HG03095 (cell line): ENCODE data around the gene DOK1.

Experiments
- ATAC-seq: cut with Tn5 transposase; IDR thresholded peaks from one replicate; pipeline ENCODE4 v1.9.1; 2021; ENCODE audit warnings: moderate library complexity; ENCODE audit not compliant: unreplicated experiment

Gene DOK1

GRCh38 chr2:74553892-74554819 is at the start of gene DOK1, which contains the start of gene LOXL3:
DOK1 (plus strand) TSS chr2:74554720; CDS start chr2:74554755, 35 bp downstream.
LOXL3 (minus strand) TSS chr2:74553942; CDS start chr2:74552634, 1,308 bp downstream.
- peak; percentile 42 for ATAC-seq

DNA sequence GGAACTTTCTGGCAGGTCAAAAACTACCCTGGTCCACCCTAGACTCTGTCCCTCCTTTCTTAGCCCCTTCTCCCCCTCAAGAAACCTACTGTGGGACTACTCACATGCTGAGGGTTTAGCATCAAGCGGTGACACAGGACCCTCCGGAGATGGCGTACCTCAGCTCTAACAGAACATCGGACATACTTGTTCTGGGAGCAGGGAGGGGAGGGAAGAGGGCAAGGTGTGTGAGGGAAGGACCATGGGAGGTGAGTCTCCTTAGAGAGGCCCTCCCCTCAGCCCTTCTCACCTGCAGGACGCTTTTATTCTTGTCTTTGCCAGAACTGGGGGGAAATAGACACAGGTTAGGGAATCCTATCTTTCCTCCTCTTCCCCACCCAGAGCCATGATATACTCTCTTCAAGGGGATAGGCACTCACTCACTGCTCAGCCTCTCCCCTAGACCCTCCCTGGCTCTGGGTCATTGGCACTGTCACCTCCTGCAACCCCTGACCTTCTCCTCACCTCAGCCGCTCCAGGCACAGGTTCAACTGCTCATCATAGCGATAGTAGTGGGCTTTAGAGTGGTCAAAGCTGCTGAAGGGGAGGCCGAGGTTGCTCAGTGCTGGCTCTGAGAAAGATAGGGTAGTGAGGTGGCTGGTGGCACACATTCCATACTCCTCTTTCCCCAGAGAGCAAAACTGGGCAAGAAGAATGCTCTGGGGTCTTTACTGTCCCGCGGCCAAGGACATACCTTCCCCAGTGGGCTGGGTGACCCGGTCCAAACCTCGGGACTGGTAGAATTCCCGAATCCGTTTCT is 48.9 kb upstream of the DOK1 start:
- no peak for ATAC-seq

DNA sequence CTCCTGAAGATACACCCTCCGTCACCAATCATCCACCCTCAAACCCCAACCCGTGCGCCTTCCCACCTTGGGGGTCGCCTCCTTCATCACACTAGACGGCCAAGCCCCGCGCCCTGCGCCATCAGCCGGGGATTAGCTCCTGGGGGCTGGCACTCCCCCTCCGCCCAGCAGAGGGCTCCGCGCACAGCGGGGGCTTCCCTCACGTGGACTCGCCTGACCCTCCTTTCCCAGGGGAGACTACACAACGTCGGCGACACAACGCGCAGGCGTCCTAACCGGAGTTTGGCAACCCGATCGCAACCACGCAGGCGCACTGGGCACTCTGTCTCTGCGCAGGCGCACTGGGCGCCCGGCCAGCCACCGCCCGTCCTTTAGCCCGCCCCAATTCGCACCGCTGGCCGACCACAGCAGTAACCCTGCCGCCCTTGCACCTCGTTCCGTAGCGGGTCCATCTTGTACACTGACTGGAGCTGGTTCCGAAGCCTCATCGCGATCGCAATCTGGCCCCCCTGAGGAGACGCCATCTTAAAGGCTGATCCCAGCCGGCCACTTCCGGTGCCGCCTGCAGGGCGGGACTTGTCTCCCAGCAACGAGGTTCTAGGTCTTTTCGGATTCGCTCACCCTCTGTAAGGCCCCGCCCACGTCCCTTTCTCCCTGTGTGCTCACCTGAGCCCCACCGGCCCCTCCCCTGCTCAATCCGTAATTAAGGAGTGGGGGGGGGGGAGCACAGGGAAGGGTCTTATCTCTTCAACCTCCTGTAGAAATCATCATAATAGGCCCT is 47.2 kb upstream of the DOK1 start, which contains the start of gene PCGF1:
TSS of gene PCGF1 (minus strand) at position 551 of the 781 bp plus-strand sequence. CDS start at position 524, 27 bp downstream.
- ATAC-seq, result peak; percentile 84

DNA sequence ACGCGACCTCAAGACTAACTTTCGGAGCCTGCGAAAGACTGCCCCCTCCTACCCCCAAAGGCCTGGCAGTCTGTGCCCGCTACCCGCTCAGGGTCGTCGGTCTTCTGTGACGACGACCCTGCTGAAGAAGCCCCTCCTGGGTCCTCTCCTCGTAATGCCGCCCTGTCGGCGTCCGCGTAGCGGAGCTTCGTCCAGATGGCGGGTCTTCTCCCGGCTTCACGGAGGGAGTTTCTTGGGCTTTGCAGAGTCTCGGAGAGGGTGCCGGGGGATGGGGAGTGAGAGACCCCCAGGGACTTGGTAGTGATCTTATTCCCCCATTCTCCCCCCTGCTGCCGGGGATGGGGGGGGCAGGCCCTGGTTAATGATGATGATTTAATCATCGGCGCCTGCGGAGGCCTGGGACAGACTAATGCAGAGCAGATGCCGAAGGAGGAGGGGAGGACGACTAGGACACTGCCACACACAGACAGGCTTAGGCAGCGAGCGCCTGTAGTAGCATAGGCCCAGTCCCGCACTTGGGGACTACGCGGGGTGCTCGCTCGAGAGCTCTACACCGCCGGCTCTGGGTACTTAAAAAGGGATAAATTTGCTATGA is 46.5 kb upstream of the DOK1 start:
- ATAC-seq, result no peak

DNA sequence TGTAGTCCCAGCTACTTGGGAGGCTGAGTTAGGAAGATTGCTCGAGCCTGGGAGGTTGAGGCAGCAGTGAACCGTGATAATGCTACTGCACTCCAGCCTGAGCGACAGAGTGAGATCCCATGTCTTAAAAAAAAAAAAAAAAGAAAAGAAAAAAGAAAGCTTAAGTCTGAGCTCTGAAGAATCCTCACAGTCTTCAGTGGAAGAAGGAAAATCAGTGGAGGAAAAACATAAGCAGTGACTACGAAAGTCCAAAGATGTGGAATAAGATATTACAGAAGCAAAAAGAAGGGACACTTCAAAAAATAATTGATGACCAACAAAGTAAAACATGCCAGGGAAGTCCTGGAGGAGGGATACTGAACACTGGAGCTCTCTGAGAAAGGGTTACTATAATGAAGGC is 44.2 kb upstream of the DOK1 start:
- ATAC-seq, result no peak

GRCh38 chr2:74511104-74511989 is 43.2 kb upstream of the DOK1 start:
- ATAC-seq, result no peak

GRCh38 chr2:74512744-74513604 is 41.5 kb upstream of the DOK1 start:
- no peak for ATAC-seq

DNA sequence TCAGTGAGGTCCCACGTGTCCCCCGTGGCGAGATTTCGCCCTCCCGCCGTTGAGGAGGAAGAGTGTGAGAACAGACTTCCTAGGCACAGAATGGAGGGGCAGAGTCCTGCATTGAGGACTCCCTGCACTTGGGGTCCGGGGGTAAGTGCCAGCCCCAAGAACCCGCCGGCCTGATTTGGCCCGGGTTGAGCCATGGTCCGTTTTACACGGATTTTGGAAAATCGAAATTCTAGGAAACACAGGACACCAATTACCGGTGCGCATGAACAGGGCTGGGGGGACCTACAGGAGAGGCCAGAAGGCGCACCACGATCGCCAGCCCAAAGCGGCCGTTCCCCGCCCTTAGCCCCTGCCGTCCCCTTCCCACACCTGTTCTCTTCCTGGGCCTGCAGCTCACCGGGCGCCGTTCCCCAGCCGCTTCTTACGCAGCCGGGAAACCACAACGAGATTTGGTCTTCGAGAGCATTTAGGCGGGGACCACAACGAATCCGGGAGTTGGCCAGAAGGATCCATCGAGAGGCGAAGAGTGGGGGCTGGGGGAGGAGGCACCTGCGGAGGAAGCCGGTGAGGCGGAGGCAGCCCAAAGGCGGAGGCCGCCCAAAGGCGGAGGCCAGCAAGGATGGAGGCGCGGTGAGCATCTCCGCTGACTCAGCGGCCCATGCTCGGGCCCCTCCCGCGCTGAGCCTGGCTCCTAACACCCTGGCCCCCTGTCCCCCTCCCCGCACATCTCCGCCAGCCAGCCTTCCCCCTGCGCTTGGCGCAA is 40.7 kb upstream of the DOK1 start:
- ATAC-seq, result no peak

DNA sequence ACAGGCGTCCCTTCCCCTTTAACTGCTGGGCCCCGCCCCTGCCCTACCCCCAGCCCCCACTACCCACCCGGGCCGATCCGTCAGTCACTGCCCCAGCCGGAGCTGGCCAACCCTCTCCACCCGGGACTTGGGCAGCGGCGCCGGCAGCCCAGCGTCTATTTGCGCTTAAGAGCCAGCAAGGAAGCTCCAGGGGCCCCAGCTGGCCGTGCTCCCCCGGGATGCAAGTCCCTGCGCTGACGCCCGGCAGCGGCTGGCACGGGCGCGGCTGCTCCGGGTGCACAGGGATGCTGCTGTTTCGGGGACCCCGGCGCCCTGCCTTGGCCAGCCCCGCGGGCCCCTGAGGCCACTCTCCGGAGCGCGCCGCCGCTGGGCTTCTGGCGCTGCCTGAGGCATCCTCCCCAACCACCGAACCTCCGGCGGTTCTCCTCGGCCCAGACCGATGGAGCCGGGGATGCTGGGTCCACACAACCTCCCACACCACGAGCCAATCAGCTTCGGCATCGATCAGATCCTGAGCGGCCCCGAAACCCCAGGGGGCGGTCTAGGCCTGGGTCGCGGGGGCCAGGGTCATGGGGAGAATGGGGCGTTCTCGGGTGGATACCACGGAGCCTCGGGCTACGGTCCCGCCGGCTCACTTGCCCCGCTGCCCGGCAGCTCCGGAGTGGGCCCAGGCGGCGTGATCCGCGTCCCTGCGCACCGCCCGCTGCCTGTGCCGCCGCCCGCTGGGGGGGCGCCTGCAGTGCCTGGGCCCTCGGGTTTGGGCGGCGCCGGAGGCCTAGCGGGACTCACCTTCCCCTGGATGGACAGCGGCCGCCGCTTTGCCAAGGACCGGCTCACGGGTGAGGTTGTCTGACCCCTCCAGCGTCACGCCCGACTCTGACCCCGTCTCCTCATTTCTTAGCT is 39.9 kb upstream of the DOK1 start, which contains the start of gene TLX2:
TSS of gene TLX2 (plus strand) at position 83 of the 903 bp plus-strand sequence. CDS start at position 440, 357 bp downstream.
- ATAC-seq, result no peak

DNA sequence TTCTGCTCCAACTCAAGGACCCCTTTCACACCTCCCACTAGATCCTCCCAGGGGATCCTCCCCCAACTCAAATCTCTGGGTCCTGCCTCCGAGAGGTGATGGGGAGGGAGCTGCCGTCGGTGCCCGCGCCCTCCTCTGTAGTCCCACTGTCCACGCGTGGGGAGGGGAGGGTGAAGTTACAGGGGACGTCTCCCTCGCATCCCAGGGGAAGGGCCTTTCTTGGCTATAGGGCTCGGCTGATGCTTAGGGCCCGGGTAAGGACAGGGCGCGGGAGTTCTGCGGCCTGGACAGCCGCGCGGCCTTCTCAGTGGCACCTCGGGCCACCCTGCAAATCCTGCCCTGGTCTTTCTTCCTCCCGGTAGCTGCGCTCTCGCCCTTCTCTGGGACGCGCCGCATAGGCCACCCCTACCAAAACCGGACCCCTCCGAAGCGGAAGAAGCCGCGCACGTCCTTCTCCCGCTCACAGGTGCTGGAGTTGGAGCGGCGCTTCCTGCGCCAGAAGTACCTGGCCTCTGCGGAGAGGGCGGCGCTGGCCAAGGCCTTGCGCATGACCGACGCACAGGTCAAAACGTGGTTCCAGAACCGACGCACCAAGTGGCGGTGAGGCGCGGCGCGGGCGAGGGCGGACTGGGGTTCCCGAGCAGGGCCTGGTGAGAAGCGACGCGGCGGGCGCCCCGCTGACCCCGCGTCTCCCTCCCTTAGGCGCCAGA is 39.1 kb upstream of the DOK1 start:
- no peak for ATAC-seq

DNA sequence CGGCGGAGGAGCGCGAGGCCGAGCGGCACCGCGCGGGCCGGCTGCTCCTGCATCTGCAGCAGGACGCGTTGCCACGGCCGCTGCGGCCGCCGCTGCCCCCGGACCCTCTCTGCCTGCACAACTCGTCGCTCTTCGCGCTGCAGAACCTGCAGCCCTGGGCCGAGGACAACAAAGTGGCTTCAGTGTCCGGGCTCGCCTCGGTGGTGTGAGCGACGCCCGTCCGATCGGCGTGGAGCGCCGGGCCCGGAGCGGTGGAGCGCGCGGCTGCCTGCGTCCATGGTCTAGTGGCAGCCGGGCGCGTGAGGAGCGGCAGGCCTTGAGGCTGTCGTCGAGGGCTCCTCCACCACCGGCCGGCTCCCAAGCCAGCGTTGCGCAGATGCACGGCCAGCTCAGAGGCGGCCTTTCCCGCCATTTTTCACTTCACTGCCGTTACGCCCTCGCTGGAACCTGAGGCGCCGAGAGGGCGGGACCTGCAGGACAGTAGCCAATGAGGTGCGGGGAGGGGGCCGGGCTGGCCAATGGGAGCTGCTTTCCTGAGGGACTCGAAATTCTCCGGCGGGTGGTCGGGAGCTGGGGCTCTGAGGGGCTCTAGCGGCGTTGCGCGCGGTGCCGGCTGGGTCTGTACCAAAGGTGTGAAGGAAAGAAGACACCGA is 38.4 kb upstream of the DOK1 start:
- no peak for ATAC-seq

GRCh38 chr2:74516650-74517049 is 37.9 kb upstream of the DOK1 start:
- ATAC-seq, result no peak

- no peak for ATAC-seq
Measured at GRCh38 chr2:74522516-74522915, 32.0 kb upstream of the DOK1 start.

- ATAC-seq, result no peak
Measured at GRCh38 chr2:74524005-74524404, 30.5 kb upstream of the DOK1 start.

DNA sequence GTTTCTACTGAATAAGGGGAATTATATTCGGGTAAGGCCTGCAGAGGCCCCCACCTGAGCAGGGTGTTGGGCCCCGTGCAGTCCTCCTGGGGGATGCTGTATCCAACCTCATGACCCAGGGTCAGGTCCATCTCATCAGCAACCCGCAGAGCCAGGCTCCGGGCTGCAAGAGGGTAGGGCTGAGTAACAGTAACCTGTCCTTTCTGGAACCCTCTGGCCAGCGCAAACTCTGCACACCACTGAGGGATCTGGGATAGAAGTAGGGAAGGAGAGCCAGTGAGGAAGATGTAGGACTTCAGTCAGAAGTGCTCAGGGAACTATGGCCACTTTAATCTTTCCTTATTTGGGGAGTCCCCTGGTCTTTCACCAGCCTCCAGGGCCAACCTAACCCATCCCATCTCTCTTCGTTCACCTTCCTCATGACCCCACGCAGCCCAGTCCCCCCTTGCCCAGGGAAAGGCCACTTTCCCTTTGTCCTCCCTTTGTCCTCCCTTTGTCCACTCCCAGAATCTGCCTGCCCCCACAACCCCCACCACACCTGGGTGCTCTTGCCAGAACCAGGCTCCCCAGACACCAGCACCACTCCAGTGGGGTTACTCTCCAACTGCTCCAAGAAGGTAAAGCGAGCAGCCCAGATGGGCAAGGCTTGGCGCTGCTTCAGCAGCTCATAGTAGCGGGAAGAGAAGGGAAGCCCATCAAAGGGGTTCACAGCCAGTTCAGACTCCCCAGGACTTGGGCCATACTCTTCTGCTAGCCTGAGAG is 29.4 kb upstream of the DOK1 start:
- no peak for ATAC-seq
